ENCODE results near the gene SMC2. TPM values are rescaled to one million over a fixed set of nuclear protein-coding genes. Genes with fewer than 3 reads are reported as not detected.
A peak's percentile ranks its signal among the peaks of the same experiment; 100 is the strongest.

Gene SMC2
- total RNA-seq: 9.7 TPM
- long read RNA-seq, full-length matches to known transcripts: 3 of 10 reads
- long read RNA-seq, partial matches to known transcripts: 3 of 10 reads
- long read RNA-seq, other reads (novel, unspliced or antisense): 4 of 10 reads

- peak within 1 kb of the TSS; percentile 77 for H3K4me3 ChIP-seq
- DNase-seq: peak; percentile 95
- no peaks in the 10 kb centered on the region for H3K9me3 ChIP-seq (replicated peaks)
- H3K4me1 ChIP-seq: peaks cover 36% of the 10 kb centered on the region
- intact Hi-C loops (cut with micrococcal nuclease): no loop called here
- H3K36me3 ChIP-seq: no peaks in the 10 kb centered on the region
- H3K27ac ChIP-seq (replicated peaks): peak within 1 kb of the TSS; percentile 98
- no peak for TF ChIP-seq CTCF (IDR thresholded peaks at IDR 0.05; ENCODE audit: borderline replicate concordance)
- H3K27me3 ChIP-seq (ENCODE audit: low read depth): no peaks in the 10 kb centered on the region
These were observed at the start of gene SMC2 for GRCh38 chr9:104093647-104094533. TSS of gene SMC2 (plus strand) at chr9:104094309. CDS start at chr9:104095385, 1,076 bp downstream.

DNA sequence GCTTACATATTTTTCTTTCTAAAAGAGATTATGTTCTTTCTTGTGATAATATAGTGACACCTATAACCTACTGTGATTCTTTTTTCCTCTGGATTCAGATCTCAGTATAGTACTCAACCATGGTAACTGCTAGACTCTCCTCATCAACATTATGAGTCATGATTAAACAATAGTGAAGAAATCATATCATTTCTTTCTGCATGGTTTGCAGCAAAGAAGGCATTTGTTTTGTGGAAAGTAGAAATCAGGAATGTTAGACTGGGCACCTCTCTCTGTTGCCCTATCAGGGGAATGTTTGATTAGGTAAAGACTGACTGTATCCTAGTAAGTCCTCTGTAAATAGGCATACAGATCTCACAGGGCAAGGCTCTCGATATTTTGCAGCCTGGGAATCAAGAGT is 25.6 kb upstream of the SMC2 start:
- no peaks in the 10 kb centered on the region for H3K27me3 ChIP-seq (ENCODE audit: low read depth)
- H3K36me3 ChIP-seq: no peaks in the 10 kb centered on the region
- TF ChIP-seq CTCF (IDR thresholded peaks at IDR 0.05; ENCODE audit: borderline replicate concordance): no peak
- no peak overlapping the region for H3K27ac ChIP-seq (replicated peaks)
- H3K9me3 ChIP-seq (replicated peaks): no peaks in the 10 kb centered on the region
- no peak overlapping the region for H3K4me3 ChIP-seq
- intact Hi-C loops (cut with micrococcal nuclease): no loop called here
- peaks cover 9% of the 10 kb centered on the region for H3K4me1 ChIP-seq
- DNase-seq: no peak

DNA sequence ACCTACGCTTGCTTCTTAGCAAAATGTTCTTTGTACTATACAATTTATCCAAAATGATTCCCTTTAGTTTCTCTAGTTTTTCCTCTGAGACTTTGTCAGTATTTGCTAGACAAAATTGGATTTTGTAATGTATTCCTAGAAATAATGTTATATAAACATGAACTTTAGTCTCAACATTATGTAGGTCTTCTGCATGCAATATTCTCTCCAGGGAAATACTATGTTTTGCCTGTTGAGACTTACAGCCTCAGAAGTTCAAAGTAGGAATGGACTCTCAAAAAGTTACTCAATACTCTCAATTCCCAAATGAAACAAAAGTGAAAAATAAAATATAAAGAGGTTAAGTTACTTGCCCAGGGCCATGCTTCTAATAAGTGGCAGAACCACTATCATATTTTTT is 24.8 kb upstream of the SMC2 start:
- peaks cover 16% of the 10 kb centered on the region for H3K4me1 ChIP-seq
- H3K36me3 ChIP-seq: no peaks in the 10 kb centered on the region
- H3K27ac ChIP-seq (replicated peaks): no peak overlapping the region
- DNase-seq: no peak
- no peak overlapping the region for H3K4me3 ChIP-seq
- no peaks in the 10 kb centered on the region for H3K9me3 ChIP-seq (replicated peaks)
- H3K27me3 ChIP-seq (ENCODE audit: low read depth): no peaks in the 10 kb centered on the region
- TF ChIP-seq CTCF (IDR thresholded peaks at IDR 0.05; ENCODE audit: borderline replicate concordance): no peak
- intact Hi-C loops (cut with micrococcal nuclease): no loop called here

DNA sequence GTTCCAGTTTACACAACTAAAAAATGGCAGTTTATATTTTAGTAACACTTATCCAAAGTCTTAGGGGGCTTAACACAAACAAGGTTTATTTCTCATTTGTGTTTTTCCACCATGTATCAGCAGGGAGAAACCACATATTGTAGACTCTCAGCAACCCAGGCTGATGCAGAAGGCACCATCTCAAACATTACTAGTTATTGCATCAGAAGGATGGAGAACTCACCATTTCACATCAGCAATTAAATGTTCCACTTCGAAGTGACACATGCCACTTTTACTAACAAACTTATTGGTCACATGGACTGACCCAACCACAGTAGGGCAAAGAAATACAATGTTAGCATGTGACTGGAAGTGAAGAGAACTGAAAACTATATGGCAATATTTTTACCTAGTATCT is 22.5 kb upstream of the SMC2 start:
- TF ChIP-seq CTCF (IDR thresholded peaks at IDR 0.05; ENCODE audit: borderline replicate concordance): no peak
- peaks cover 21% of the 10 kb centered on the region for H3K4me1 ChIP-seq
- H3K4me3 ChIP-seq: no peak overlapping the region
- intact Hi-C loops (cut with micrococcal nuclease): no loop called here
- no peaks in the 10 kb centered on the region for H3K27me3 ChIP-seq (ENCODE audit: low read depth)
- no peaks in the 10 kb centered on the region for H3K36me3 ChIP-seq
- H3K9me3 ChIP-seq (replicated peaks): no peaks in the 10 kb centered on the region
- DNase-seq: no peak
- H3K27ac ChIP-seq (replicated peaks): no peak overlapping the region

- intact Hi-C loops (cut with micrococcal nuclease): no loop called here
- peaks cover 21% of the 10 kb centered on the region for H3K4me1 ChIP-seq
These were observed 20.9 kb upstream of the SMC2 start for GRCh38 chr9:104073098-104073769.

More at GRCh38 chr9:104073098-104073769, 20.9 kb upstream of the SMC2 start:
- no peaks in the 10 kb centered on the region for H3K27me3 ChIP-seq (ENCODE audit: low read depth)
- H3K9me3 ChIP-seq (replicated peaks): no peaks in the 10 kb centered on the region
- no peak for DNase-seq
- no peak overlapping the region for H3K4me3 ChIP-seq
- TF ChIP-seq CTCF (IDR thresholded peaks at IDR 0.05; ENCODE audit: borderline replicate concordance): no peak
- H3K27ac ChIP-seq (replicated peaks): peak overlapping the region; percentile 68
- H3K36me3 ChIP-seq: no peaks in the 10 kb centered on the region
